Measurements from ENCODE around the gene HSBP1L1.

Gene HSBP1L1

DNA sequence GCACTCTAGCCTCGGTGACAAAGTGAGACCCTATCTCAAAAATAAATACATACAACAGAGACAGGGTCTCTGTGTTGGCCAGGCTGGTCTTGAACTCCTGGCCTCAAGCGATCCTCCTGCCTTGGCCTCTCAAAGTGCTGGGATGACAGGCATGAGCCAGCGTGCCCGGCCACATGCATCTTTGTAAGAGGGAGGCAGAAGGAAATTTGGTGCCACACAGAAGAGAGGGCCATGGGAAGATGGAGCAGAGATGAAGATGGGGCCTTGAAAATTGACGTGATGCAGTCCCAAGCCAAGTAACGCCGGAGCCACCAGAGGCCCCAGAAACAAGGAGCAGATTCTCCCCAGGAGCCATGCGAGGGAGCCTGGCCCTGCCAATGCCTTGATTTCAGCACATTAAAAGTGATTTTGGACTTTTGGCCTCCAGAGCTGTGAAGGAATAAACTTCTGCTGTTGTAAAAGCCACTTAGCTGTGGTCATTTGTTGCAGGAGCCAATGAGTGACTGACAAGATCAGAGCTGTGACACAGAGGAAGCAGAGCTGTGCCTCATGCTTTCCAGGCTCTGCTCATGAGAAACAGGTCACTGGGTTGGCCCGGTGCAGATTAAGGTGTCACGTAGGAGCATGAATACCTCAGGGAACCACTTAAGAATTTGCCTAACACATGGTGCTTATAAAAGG, 10.3 kb upstream of the HSBP1L1 start:
- Histone ChIP-seq H2AFZ (ENCODE audit: low read depth, low read length, severe bottlenecking) (no peak overlapping the region), H4K20me1 (ENCODE audit: low read depth, low read length) (no peaks in the 10 kb centered on the region), H3K27me3 (ENCODE audit: low read length) (no peaks in the 10 kb centered on the region), H3K79me2 (ENCODE audit: insufficient read depth, low read length) (peaks cover 5% of the 10 kb centered on the region; the same call in 1 of the 2 replicates), H3K9me2 (replicated peaks; ENCODE audit: insufficient read depth, low read length) (no peaks in the 10 kb centered on the region), H3K4me3 (ENCODE audit: insufficient read depth, low read length, poor library complexity, severe bottlenecking) (no peak overlapping the region), H3F3A (ENCODE audit: insufficient read depth) (0 out of 2 replicates have a peak, but pooled peaks cover 7% of the 10 kb centered on the region), H3K9ac (ENCODE audit: low read length) (no peak overlapping the region), H3K36me3 (ENCODE audit: low read length) (no peaks in the 10 kb centered on the region), H3K9me3 (ENCODE audit: insufficient read depth, low read length) (no peaks in the 10 kb centered on the region), H3K4me2 (ENCODE audit: low read depth, low read length, poor library complexity, severe bottlenecking) (no peak overlapping the region), H3K27ac (ENCODE audit: low read depth, low read length) (no peak overlapping the region)
- TF ChIP-seq, protein P1, sequence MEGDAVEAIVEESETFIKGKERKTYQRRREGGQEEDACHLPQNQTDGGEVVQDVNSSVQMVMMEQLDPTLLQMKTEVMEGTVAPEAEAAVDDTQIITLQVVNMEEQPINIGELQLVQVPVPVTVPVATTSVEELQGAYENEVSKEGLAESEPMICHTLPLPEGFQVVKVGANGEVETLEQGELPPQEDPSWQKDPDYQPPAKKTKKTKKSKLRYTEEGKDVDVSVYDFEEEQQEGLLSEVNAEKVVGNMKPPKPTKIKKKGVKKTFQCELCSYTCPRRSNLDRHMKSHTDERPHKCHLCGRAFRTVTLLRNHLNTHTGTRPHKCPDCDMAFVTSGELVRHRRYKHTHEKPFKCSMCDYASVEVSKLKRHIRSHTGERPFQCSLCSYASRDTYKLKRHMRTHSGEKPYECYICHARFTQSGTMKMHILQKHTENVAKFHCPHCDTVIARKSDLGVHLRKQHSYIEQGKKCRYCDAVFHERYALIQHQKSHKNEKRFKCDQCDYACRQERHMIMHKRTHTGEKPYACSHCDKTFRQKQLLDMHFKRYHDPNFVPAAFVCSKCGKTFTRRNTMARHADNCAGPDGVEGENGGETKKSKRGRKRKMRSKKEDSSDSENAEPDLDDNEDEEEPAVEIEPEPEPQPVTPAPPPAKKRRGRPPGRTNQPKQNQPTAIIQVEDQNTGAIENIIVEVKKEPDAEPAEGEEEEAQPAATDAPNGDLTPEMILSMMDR (IDR thresholded peaks at IDR 0.05; ENCODE audit: insufficient read depth, low read length, poor library complexity, severe bottlenecking): no peak
- TF ChIP-seq EZH2phosphoT487 (conservative IDR thresholded peaks at IDR 0.05; ENCODE audit: low read length): no peak

DNA sequence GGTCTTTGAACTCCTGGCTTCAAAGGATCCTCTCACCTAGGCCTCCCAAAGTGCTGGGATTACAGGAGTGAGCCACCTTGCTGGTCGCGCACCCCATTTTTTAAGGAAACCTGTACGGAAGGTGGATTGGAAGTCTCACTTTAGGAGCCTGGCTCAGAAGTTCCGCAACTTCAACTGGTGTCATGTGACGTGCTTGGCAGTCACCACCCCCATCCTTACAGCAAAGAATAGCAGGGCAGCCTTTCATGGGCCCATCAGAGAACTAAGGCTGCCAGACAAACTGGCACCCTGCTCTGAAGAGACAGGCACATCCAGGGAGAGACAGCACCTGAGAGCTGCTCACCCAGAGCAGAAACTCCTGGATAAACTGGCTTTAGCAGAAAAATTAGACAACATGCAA, 9.7 kb upstream of the HSBP1L1 start:
- no peak overlapping the region for H3K4me3 ChIP-seq (ENCODE audit: insufficient read depth, low read length, poor library complexity, severe bottlenecking)
- H3K36me3 ChIP-seq (ENCODE audit: low read length): no peaks in the 10 kb centered on the region
- no peaks in the 10 kb centered on the region for H3K9me3 ChIP-seq (ENCODE audit: insufficient read depth, low read length)
- H3K27me3 ChIP-seq (ENCODE audit: low read length): no peaks in the 10 kb centered on the region
- no peak for TF ChIP-seq EZH2phosphoT487 (conservative IDR thresholded peaks at IDR 0.05; ENCODE audit: low read length)
- TF ChIP-seq, protein P1 (IDR thresholded peaks at IDR 0.05; ENCODE audit: insufficient read depth, low read length, poor library complexity, severe bottlenecking): no peak
- no peak overlapping the region for H3K27ac ChIP-seq (ENCODE audit: low read depth, low read length)
- H3K4me2 ChIP-seq (ENCODE audit: low read depth, low read length, poor library complexity, severe bottlenecking): no peak overlapping the region
- no peaks in the 10 kb centered on the region for H3K9me2 ChIP-seq (replicated peaks; ENCODE audit: insufficient read depth, low read length)
- H4K20me1 ChIP-seq (ENCODE audit: low read depth, low read length): no peaks in the 10 kb centered on the region
- no peak overlapping the region for H3K9ac ChIP-seq (ENCODE audit: low read length)
- H2AFZ ChIP-seq (ENCODE audit: low read depth, low read length, severe bottlenecking): no peak overlapping the region
- peaks cover 5% of the 10 kb centered on the region; the same call in 1 of the 2 replicates for H3K79me2 ChIP-seq (ENCODE audit: insufficient read depth, low read length)
- H3F3A ChIP-seq (ENCODE audit: insufficient read depth): 0 out of 2 replicates have a peak, but pooled peaks cover 4% of the 10 kb centered on the region

DNA sequence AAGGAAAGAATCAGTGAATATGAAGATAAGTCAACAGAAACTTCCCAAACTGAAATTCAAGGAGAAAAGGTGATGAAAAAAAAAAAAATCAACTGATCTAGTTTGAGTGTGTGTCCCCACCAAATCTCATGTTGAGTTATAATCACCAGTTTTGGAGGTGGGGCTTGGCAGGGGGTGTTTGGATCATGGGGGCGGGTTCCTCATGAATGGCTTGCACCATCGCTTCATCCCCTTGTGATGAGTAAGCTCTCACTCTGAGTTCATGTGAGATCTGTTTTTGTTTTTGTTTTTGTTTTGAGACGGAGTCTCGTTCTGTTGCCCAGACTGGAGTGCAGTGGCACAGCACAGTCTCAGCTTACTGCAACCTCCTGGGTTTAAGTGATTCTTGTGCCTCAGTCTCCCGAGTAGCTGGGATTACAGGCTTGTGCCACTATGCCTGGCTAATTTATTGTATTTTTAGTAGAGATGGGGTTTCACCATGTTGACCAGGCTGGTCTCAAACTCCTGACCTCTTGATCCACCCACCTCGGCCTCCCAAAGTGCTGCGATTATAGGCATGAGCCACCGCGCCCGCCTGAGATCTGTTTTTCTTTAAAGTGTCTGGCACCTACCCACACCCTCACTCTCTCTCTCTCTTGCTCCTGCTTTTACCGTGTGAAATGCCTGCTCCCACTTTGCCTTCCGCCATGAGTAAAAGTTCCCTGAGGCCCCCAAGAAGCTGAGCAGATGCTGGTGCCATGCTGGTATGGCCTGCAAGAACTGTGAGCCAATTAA, 9.0 kb upstream of the HSBP1L1 start:
- TF ChIP-seq, protein P1 (IDR thresholded peaks at IDR 0.05; ENCODE audit: insufficient read depth, low read length, poor library complexity, severe bottlenecking): no peak
- TF ChIP-seq EZH2phosphoT487 (conservative IDR thresholded peaks at IDR 0.05; ENCODE audit: low read length): no peak
- no peak overlapping the region for H3K4me2 ChIP-seq (ENCODE audit: low read depth, low read length, poor library complexity, severe bottlenecking)
- H3K4me3 ChIP-seq (ENCODE audit: insufficient read depth, low read length, poor library complexity, severe bottlenecking): no peak overlapping the region
- H4K20me1 ChIP-seq (ENCODE audit: low read depth, low read length): no peaks in the 10 kb centered on the region
- H3K9me3 ChIP-seq (ENCODE audit: insufficient read depth, low read length): no peaks in the 10 kb centered on the region
- no peak overlapping the region for H3K27ac ChIP-seq (ENCODE audit: low read depth, low read length)
- peaks cover 2% of the 10 kb centered on the region; the same call in 1 of the 2 replicates for H3K79me2 ChIP-seq (ENCODE audit: insufficient read depth, low read length)
- no peak overlapping the region for H2AFZ ChIP-seq (ENCODE audit: low read depth, low read length, severe bottlenecking)
- no peaks in the 10 kb centered on the region for H3K36me3 ChIP-seq (ENCODE audit: low read length)
- H3F3A ChIP-seq (ENCODE audit: insufficient read depth): no peaks in the 10 kb centered on the region
- H3K9me2 ChIP-seq (replicated peaks; ENCODE audit: insufficient read depth, low read length): no peaks in the 10 kb centered on the region
- no peak overlapping the region for H3K9ac ChIP-seq (ENCODE audit: low read length)
- H3K27me3 ChIP-seq (ENCODE audit: low read length): no peaks in the 10 kb centered on the region

Measured in SU-DHL-6 (cell line).